Nephron progenitor cell (in vitro differentiated cells): ENCODE results near the gene HSF2.

Experiments used
- DNase-seq: peaks from one replicate; pipeline ENCODE4 v3.0.0; 2021
- H3K27ac Mint-ChIP-seq: 2 replicates; pipeline ENCODE4 v1.8.0; 2021; ENCODE audit warnings: mild to moderate bottlenecking, moderate library complexity, mixed read lengths
- H3K27me3 Mint-ChIP-seq: 2 replicates; pipeline ENCODE4 v1.8.0; 2021; ENCODE audit warnings: mild to moderate bottlenecking, low read depth, mixed read lengths; ENCODE audit not compliant: poor library complexity
- H3K36me3 Mint-ChIP-seq: 2 replicates; pipeline ENCODE4 v1.8.0; 2021; ENCODE audit warnings: low read depth, mixed read lengths
- H3K4me1 Mint-ChIP-seq: 2 replicates; pipeline ENCODE4 v1.8.0; 2021; ENCODE audit warnings: mixed read lengths
- H3K4me3 Mint-ChIP-seq: 2 replicates; pipeline ENCODE4 v1.8.0; 2021; ENCODE audit warnings: mild to moderate bottlenecking, moderate library complexity, mixed read lengths
- H3K9me3 Mint-ChIP-seq: 2 replicates; pipeline ENCODE4 v1.8.0; 2021; ENCODE audit warnings: mild to moderate bottlenecking, moderate library complexity, mixed read lengths
- CTCF ChIP-seq: fragments of 200-600 bp; sonication (generic); IDR thresholded peaks from 2 replicates; pipeline ENCODE4 v1.5.0; 2021; ENCODE audit warnings: antibody characterized with exemption

HSF2 gene

GRCh38 chr6:122404444-122404843 is 5.0 kb downstream of the HSF2 start:
- TF ChIP-seq CTCF = no peak
- Mint-ChIP-seq H3K27me3 (no peaks in the 10 kb centered on the region), H3K36me3 (peaks cover 71% of the 10 kb centered on the region), H3K4me3 (no peak overlapping the region), H3K4me1 (peaks cover 46% of the 10 kb centered on the region), H3K27ac (no peak overlapping the region), H3K9me3 (no peaks in the 10 kb centered on the region)
- DNase-seq = no peak

GRCh38 chr6:122405417-122405816 is 6.0 kb downstream of the HSF2 start:
- Mint-ChIP-seq H3K27me3 (no peaks in the 10 kb centered on the region), H3K4me1 (peaks cover 46% of the 10 kb centered on the region), H3K4me3 (no peak overlapping the region), H3K36me3 (peaks cover 79% of the 10 kb centered on the region), H3K27ac (no peak overlapping the region), H3K9me3 (no peaks in the 10 kb centered on the region)
- DNase-seq = no peak
- TF ChIP-seq CTCF = no peak

- Mint-ChIP-seq H3K27me3 (no peaks in the 10 kb centered on the region), H3K4me3 (no peak overlapping the region), H3K4me1 (peaks cover 41% of the 10 kb centered on the region), H3K36me3 (peaks cover 84% of the 10 kb centered on the region), H3K9me3 (no peaks in the 10 kb centered on the region), H3K27ac (no peak overlapping the region)
- no peak for DNase-seq
- no peak for TF ChIP-seq CTCF
These were observed 6.7 kb downstream of the HSF2 start for GRCh38 chr6:122406187-122406586.

- peaks cover 83% of the 10 kb centered on the region for H3K36me3 Mint-ChIP-seq
- no peak for TF ChIP-seq CTCF
- H3K4me3 Mint-ChIP-seq = no peak overlapping the region
- no peaks in the 10 kb centered on the region for H3K27me3 Mint-ChIP-seq
- H3K27ac Mint-ChIP-seq = no peak overlapping the region
- H3K4me1 Mint-ChIP-seq = peaks cover 29% of the 10 kb centered on the region
- DNase-seq = no peak
- no peaks in the 10 kb centered on the region for H3K9me3 Mint-ChIP-seq
These were observed 8.3 kb downstream of the HSF2 start for GRCh38 chr6:122407712-122408111.

GRCh38 chr6:122408240-122408639 is 8.8 kb downstream of the HSF2 start:
- DNase-seq = no peak
- peaks cover 83% of the 10 kb centered on the region for H3K36me3 Mint-ChIP-seq
- no peak overlapping the region for H3K4me3 Mint-ChIP-seq
- H3K9me3 Mint-ChIP-seq = no peaks in the 10 kb centered on the region
- no peak for TF ChIP-seq CTCF
- no peaks in the 10 kb centered on the region for H3K27me3 Mint-ChIP-seq
- H3K27ac Mint-ChIP-seq = no peak overlapping the region
- H3K4me1 Mint-ChIP-seq = peaks cover 26% of the 10 kb centered on the region

GRCh38 chr6:122408702-122409458 is 9.4 kb downstream of the HSF2 start:
- Mint-ChIP-seq H3K36me3 (peaks cover 83% of the 10 kb centered on the region), H3K27me3 (no peaks in the 10 kb centered on the region), H3K9me3 (no peaks in the 10 kb centered on the region), H3K27ac (no peak overlapping the region), H3K4me1 (peaks cover 20% of the 10 kb centered on the region), H3K4me3 (no peak overlapping the region)
- TF ChIP-seq CTCF = no peak
- no peak for DNase-seq
